ENCODE data around the gene RYR1.

The RYR1 gene

DNA sequence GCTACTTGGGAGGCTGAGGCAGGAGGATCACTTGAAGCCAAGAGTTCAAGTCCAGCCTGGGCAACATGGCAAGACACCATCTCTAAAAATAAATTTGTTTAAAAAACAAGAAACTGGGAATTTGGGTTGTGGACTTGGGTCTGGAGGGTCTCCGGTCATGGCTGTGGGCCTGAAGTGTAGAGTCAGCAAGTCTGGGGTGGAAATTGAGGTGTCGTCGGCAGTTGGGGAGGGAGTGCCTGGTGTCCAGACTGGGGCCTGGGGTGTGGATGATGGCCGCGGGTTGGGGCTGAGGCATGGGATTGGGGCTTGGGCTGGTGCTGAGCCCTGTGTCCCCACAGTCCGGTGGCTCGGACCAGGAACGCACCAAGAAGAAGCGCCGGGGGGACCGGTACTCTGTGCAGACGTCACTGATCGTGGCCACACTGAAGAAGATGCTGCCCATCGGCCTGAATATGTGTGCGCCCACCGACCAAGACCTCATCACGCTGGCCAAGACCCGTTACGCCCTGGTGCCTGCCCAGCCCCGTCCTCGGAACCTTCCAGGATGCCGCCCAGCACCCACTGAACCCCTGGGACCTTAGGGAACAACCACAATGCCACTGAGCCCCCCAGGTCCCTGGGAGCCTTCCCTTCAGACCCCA, 91.6 kb downstream of the RYR1 start:
- no peak for DNase-seq (ENCODE audit: low spot score)
- Histone ChIP-seq H3K4me3 (ENCODE audit: severe bottlenecking) (no peak overlapping the region), H3K4me1 (ENCODE audit: insufficient read depth, poor library complexity, severe bottlenecking) (no peaks in the 10 kb centered on the region), H3K27me3 (ENCODE audit: insufficient read depth, poor library complexity, severe bottlenecking) (no peaks in the 10 kb centered on the region), H3K9me3 (ENCODE audit: severe bottlenecking) (no peaks in the 10 kb centered on the region), H3K36me3 (ENCODE audit: low read depth) (no peaks in the 10 kb centered on the region), H3K27ac (ENCODE audit: poor library complexity, severe bottlenecking) (no peak overlapping the region)
- ATAC-seq (ENCODE audit: low read depth): no peak
- TF ChIP-seq, protein P1, sequence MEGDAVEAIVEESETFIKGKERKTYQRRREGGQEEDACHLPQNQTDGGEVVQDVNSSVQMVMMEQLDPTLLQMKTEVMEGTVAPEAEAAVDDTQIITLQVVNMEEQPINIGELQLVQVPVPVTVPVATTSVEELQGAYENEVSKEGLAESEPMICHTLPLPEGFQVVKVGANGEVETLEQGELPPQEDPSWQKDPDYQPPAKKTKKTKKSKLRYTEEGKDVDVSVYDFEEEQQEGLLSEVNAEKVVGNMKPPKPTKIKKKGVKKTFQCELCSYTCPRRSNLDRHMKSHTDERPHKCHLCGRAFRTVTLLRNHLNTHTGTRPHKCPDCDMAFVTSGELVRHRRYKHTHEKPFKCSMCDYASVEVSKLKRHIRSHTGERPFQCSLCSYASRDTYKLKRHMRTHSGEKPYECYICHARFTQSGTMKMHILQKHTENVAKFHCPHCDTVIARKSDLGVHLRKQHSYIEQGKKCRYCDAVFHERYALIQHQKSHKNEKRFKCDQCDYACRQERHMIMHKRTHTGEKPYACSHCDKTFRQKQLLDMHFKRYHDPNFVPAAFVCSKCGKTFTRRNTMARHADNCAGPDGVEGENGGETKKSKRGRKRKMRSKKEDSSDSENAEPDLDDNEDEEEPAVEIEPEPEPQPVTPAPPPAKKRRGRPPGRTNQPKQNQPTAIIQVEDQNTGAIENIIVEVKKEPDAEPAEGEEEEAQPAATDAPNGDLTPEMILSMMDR (IDR thresholded peaks at IDR 0.05; ENCODE audit: poor library complexity, severe bottlenecking): no peak

DNA sequence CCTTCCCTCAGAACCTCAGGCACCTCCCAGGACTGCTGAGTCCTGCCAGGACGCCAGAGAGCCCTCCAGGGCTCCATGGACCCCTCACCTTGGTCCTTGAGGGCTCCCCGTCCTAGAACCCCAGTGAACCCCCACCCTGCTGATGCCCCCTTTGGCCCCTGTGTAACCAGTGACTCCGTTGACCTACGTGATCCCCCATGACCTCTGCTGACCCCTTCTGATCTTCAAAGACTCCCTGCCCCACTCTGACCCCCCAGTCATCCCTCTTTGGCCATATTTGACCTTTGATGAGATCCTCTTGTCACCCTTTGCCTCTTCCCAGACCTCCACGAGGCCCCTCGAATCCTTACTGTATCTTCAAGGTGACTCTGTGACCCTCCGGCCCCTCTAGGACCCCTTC, 92.9 kb downstream of the RYR1 start:
- Histone ChIP-seq H3K9me3 (ENCODE audit: severe bottlenecking) (no peaks in the 10 kb centered on the region), H3K27ac (ENCODE audit: poor library complexity, severe bottlenecking) (no peak overlapping the region), H3K4me1 (ENCODE audit: insufficient read depth, poor library complexity, severe bottlenecking) (no peaks in the 10 kb centered on the region), H3K36me3 (ENCODE audit: low read depth) (no peaks in the 10 kb centered on the region), H3K27me3 (ENCODE audit: insufficient read depth, poor library complexity, severe bottlenecking) (no peaks in the 10 kb centered on the region), H3K4me3 (ENCODE audit: severe bottlenecking) (no peak overlapping the region)
- ATAC-seq (ENCODE audit: low read depth) (no peak), DNase-seq (ENCODE audit: low spot score) (no peak)
- TF ChIP-seq, protein P1 (IDR thresholded peaks at IDR 0.05; ENCODE audit: poor library complexity, severe bottlenecking): no peak

DNA sequence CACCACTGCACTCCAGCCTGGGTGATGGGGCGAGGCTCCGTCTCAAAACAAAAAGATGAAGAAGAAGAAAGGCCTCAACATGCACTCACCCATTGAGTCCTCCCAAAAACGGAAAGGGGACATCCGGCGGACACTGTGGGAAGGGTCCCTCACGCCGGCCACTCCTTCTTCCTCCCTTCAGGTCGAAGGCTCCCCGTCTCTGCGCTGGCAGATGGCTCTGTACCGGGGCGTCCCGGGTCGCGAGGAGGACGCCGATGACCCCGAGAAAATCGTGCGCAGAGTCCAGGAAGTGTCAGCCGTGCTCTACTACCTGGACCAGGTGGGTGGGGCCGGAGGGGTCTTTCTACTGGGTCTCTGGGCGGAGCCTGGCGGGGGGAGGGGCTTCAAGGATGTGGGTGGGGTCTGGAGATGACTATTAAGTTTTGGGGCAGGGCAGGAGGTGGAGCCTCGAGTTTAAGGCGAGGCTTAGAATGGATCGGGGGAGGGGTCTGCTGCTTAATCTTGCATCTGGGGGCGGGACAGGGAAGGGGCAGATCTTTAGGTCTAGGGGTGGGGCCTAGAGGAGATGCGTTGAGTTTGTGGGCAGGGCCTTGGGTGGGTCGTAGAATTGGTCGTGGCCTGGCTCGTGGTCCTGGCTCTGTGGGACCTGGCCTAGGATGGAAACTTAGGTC, 94.1 kb downstream of the RYR1 start:
- Histone ChIP-seq H3K27me3 (ENCODE audit: insufficient read depth, poor library complexity, severe bottlenecking) (no peaks in the 10 kb centered on the region), H3K4me3 (ENCODE audit: severe bottlenecking) (no peak overlapping the region), H3K27ac (ENCODE audit: poor library complexity, severe bottlenecking) (no peak overlapping the region), H3K9me3 (ENCODE audit: severe bottlenecking) (no peaks in the 10 kb centered on the region), H3K4me1 (ENCODE audit: insufficient read depth, poor library complexity, severe bottlenecking) (no peaks in the 10 kb centered on the region), H3K36me3 (ENCODE audit: low read depth) (no peaks in the 10 kb centered on the region)
- ATAC-seq (ENCODE audit: low read depth) (no peak), DNase-seq (ENCODE audit: low spot score) (no peak)
- TF ChIP-seq, protein P1 (IDR thresholded peaks at IDR 0.05; ENCODE audit: poor library complexity, severe bottlenecking): no peak

DNA sequence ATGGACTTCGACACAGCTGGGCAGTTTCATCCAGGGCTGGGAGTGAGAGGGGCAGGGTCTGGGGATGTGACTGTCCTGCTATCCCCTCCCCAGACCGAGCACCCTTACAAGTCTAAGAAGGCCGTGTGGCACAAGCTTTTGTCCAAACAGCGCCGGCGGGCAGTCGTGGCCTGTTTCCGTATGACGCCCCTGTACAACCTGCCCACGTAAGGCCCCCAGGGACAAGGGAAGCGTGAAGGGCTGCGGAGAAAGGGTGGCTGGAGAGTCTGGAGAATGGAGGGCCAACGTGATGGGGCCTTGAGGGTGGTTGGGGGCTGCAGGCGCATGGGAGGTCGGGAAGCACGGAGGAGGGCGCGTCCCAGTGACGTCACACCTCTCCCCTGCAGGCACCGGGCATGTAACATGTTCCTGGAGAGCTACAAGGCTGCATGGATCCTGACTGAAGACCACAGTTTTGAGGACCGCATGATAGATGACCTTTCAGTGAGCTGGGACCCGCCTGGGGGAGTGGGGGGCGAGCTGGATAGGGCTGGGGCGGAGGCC, 94.8 kb downstream of the RYR1 start:
- no peaks in the 10 kb centered on the region for H3K9me3 ChIP-seq (ENCODE audit: severe bottlenecking)
- TF ChIP-seq, protein P1 (IDR thresholded peaks at IDR 0.05; ENCODE audit: poor library complexity, severe bottlenecking): no peak
- H3K27me3 ChIP-seq (ENCODE audit: insufficient read depth, poor library complexity, severe bottlenecking): no peaks in the 10 kb centered on the region
- H3K36me3 ChIP-seq (ENCODE audit: low read depth): no peaks in the 10 kb centered on the region
- H3K4me1 ChIP-seq (ENCODE audit: insufficient read depth, poor library complexity, severe bottlenecking): no peaks in the 10 kb centered on the region
- H3K27ac ChIP-seq (ENCODE audit: poor library complexity, severe bottlenecking): no peak overlapping the region
- ATAC-seq (ENCODE audit: low read depth): no peak
- H3K4me3 ChIP-seq (ENCODE audit: severe bottlenecking): no peak overlapping the region
- no peak for DNase-seq (ENCODE audit: low spot score)

DNA sequence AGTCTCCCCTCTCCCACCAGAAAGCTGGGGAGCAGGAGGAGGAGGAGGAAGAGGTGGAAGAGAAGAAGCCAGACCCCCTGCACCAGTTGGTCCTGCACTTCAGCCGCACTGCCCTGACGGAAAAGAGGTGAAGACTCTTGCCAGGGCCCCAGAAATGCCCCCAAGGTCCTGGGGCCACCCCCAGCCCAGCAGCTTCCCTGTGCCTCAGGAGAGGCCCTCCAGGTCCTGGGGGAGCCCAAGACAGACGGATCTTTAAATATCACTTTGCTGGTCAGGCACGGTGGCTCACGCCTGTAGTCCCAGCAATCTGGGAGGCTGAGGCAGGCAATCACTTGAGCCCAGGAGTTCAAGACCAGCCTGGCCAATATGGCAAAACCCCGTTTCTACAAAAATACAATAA, 95.4 kb downstream of the RYR1 start:
- H3K36me3 ChIP-seq (ENCODE audit: low read depth): no peaks in the 10 kb centered on the region
- no peaks in the 10 kb centered on the region for H3K4me1 ChIP-seq (ENCODE audit: insufficient read depth, poor library complexity, severe bottlenecking)
- no peak for ATAC-seq (ENCODE audit: low read depth)
- TF ChIP-seq, protein P1 (IDR thresholded peaks at IDR 0.05; ENCODE audit: poor library complexity, severe bottlenecking): no peak
- no peak overlapping the region for H3K4me3 ChIP-seq (ENCODE audit: severe bottlenecking)
- no peaks in the 10 kb centered on the region for H3K27me3 ChIP-seq (ENCODE audit: insufficient read depth, poor library complexity, severe bottlenecking)
- no peak for DNase-seq (ENCODE audit: low spot score)
- no peaks in the 10 kb centered on the region for H3K9me3 ChIP-seq (ENCODE audit: severe bottlenecking)
- H3K27ac ChIP-seq (ENCODE audit: poor library complexity, severe bottlenecking): no peak overlapping the region
